OCI-LY3 (cell line): ENCODE data around the gene PCBP3.

Experiments
- CTCF ChIP-seq: fragments of 200-600, 300-600 bp; sonication (generic); IDR thresholded peaks from 2 replicates; pipeline ENCODE4 v1.5.1; 2014; ENCODE audit warnings: antibody characterized with exemption, low read length, low read depth
- EZH2phosphoT487 ChIP-seq: fragments of 200-600 bp; shearing (Covaris generic); IDR thresholded peaks from 2 replicates; pipeline ENCODE4 v1.6.1; 2018; ENCODE audit warnings: antibody characterized with exemption, mixed run types, low read depth

- TF ChIP-seq CTCF (no peak), EZH2phosphoT487 (no peak)
Observed at GRCh38 chr21:45822429-45823099, 179.0 kb downstream of the PCBP3 start.
